Panc1 (cell line): ENCODE measurements around the gene RNGTT.

Experiments
- CTCF ChIP-seq: fragments of 450-650 bp; IDR thresholded peaks from 2 replicates; pipeline ENCODE4 v1.5.1; 2017; ENCODE audit warnings: mild to moderate bottlenecking
- POLR2AphosphoS5 ChIP-seq: IDR thresholded peaks from 2 replicates; pipeline ENCODE4 v1.6.1; 2012; ENCODE audit warnings: mild to moderate bottlenecking, low read depth, low read length, moderate library complexity
- REST ChIP-seq, 2 experiments: IDR thresholded peaks; 2 replicates each; pipeline ENCODE4 v1.6.1; 2011 to 2012; ENCODE audit warnings: low read depth in 2 of 2, control low read depth in 1 of 2, low read length in 1 of 2, mild to moderate bottlenecking in 1 of 2, moderate library complexity in 1 of 2; ENCODE audit not compliant: insufficient read depth in 1 of 2
- SIN3A ChIP-seq: IDR thresholded peaks from 2 replicates; pipeline ENCODE4 v1.6.1; 2012; ENCODE audit warnings: low read depth, mild to moderate bottlenecking, low read length, moderate library complexity, borderline replicate concordance; ENCODE audit not compliant: insufficient read depth
- TCF7L2 ChIP-seq: IDR thresholded peaks from 2 replicates; pipeline ENCODE4 v1.6.1; 2011; ENCODE audit warnings: mild to moderate bottlenecking, low read depth, low read length, inconsistent platforms

- TF ChIP-seq CTCF = no peak
- no peak for TF ChIP-seq SIN3A
- TF ChIP-seq TCF7L2 = no peak
- no peak for TF ChIP-seq POLR2AphosphoS5
- no peak for TF ChIP-seq REST (IDR thresholded peaks at IDR 0.05; ENCODE audit: insufficient read depth in 1 of 2, low read depth in 2 of 2, low read length in 1 of 2)
Observed at GRCh38 chr6:88566746-88567534, 396.5 kb downstream of the RNGTT start.
